IgD-negative memory B cell (primary cell): Measurements from ENCODE around the gene RRP1. TPM values are rescaled to one million over a fixed set of nuclear protein-coding genes. Genes with fewer than 3 reads are reported as not detected.

Experiments used
- H3K27ac Mint-ChIP-seq, 3 donors: one replicate each; pipeline ENCODE4 v1.8.0; 2020 to 2022; ENCODE audit warnings: mild to moderate bottlenecking in 3 of 3, mixed read lengths in 3 of 3, moderate library complexity in 1 of 3
- H3K27me3 Mint-ChIP-seq: one replicate; pipeline ENCODE4 v1.8.0; 2021; ENCODE audit warnings: mixed read lengths
- H3K36me3 Mint-ChIP-seq: one replicate; pipeline ENCODE4 v1.8.0; 2020; ENCODE audit warnings: mild to moderate bottlenecking, mixed read lengths
- H3K4me1 Mint-ChIP-seq, 3 donors: one replicate each; pipeline ENCODE4 v1.8.0; 2020 to 2022; ENCODE audit warnings: mixed read lengths in 3 of 3, mild to moderate bottlenecking in 1 of 3
- H3K4me3 Mint-ChIP-seq, 4 donors: one replicate each; pipeline ENCODE4 v1.8.0; 2020 to 2022; ENCODE audit warnings: mild to moderate bottlenecking in 4 of 4, mixed read lengths in 4 of 4, moderate library complexity in 3 of 4
- H3K9me3 Mint-ChIP-seq, 3 donors: one replicate each; pipeline ENCODE4 v1.8.0; 2020 to 2021; ENCODE audit warnings: mixed read lengths in 3 of 3, mild to moderate bottlenecking in 1 of 3
- polyA plus RNA-seq: library from polyadenylated mRNA; unstranded; fragments of 300-500 nt; fragmentation: Illumina TruSeq; gene quantifications from one replicate; pipeline ENCODE4 v1.2.3, GENCODE V29; 2021

The RRP1 gene
- polyA plus RNA-seq, 1 donor from 2014 or later = 18.2 TPM

DNA sequence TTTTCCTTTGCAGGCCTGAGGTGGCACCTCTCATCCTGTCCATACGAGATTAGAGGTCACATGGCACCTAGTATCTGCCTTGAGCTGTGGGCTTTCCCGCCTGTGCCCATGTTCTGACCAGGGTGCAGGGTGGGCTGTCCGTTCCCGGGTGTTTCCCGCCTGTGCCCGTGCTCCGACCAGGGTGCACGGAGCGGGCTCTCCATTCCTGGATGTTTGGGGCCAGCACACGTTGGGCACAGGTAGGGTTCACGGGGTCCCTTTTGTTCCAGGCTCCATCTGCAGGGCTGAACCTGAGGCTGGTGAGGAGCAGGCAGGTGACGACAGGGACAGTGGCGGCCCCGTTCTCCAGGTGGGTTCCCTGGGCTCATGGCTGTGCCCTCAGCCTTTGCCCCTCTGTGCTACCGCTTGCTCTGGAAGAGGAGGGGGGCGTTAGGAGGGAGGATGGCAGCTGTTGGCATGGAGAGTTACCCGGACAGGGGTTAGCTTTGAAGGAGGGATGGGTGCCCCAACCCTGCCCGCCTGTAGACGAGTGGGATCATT lies 10.0 kb downstream of the RRP1 start:
- Mint-ChIP-seq H3K4me3 (no peak overlapping the region), H3K36me3 (peaks cover 14% of the 10 kb centered on the region), H3K27me3 (no peaks in the 10 kb centered on the region), H3K27ac (no peak overlapping the region), H3K9me3 (no peaks in the 10 kb centered on the region), H3K4me1 (no peaks in the 10 kb centered on the region)

DNA sequence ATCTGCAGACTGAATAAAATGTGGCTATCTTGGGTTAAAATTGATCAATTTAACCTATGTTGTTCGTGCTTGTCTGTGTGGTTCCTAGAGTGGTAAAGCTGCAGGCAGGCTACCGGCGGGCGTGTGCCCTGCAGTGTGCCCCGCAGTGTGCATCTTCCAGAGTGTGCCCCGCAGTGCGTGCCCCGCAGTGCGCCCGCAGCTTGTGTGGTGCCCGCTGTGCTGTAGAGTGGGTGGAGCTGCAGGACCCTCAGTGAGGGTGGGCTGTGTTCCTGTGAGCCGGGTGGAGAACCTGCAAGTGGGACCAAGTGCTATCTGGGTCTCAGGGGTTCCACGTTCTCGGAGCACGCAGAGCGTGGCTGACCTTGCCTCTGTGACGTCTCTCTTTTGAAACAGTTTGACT lies 10.7 kb downstream of the RRP1 start:
- Mint-ChIP-seq H3K9me3 (no peaks in the 10 kb centered on the region), H3K36me3 (peaks cover 12% of the 10 kb centered on the region), H3K27ac (no peak overlapping the region), H3K4me1 (peaks cover 0 to 1% (median under 1%) of the 10 kb centered on the region in 3 donors), H3K27me3 (no peaks in the 10 kb centered on the region), H3K4me3 (no peak overlapping the region)

DNA sequence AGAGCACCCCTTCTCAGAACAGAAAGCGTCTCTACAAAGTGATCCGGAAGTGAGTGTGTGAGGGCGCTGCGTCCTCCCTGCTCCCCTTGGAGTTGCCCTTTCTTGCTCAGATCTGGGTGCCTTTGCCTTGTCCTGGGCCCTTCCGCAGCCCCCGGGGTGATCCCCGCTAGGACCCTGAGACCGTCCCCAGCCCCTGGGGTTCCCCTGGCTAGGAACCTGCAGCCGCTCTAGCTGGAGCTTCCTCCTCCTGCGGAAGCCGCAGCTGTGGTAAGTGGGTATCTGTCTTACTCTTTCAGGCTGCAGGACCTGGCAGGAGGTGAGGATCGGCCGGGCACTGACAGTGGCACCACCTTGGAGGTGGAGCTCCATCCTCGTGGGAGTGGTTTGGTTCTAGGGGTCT lies 11.2 kb downstream of the RRP1 start:
- no peak overlapping the region for H3K4me3 Mint-ChIP-seq
- peaks cover 12% of the 10 kb centered on the region for H3K36me3 Mint-ChIP-seq
- H3K4me1 Mint-ChIP-seq = peaks cover 4 to 5% (median 5%) of the 10 kb centered on the region in 3 donors

DNA sequence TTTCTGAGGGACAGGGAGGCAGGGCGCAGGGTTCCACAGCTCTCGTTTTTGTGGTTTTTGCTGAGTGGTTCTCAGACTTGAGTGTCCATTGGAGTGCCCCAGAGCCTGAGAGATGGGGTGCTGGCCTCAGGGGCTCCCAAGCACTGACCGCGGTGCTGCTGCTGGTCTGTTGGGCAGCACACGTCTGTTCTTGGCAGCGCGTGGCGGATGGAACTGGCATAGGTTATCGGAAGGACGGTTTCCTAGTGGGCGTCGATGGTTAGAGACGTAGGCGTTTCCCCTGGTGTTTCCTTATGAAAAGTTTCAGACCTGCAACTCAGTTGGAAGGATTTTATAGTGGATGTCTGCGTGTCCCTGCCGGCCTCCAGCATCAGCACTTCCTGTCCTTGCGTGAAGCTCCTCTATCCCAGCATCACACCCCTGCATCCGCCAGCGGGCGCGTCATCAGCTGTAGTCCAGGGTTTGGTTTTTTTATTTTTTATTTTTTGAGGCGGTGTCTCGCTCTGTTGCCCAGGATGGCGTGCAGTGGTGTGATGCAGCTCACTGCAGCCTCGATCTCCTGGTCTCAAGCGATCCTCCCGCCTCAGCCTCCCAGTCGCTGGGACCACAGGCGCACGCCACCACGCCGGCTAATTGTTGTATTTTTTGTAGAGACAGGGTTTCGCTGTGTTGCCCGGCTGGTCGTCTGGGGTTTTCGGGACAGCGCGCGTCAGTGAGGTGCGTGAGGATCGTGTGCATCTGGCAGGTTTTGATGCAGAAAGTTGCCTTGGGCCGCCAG lies 11.8 kb downstream of the RRP1 start:
- peak overlapping the region in 2 of 3 donors; percentile 42 to 71 for H3K27ac Mint-ChIP-seq
- H3K4me1 Mint-ChIP-seq = peaks cover 10 to 12% (median 11%) of the 10 kb centered on the region in 3 donors
- peaks cover 14% of the 10 kb centered on the region for H3K36me3 Mint-ChIP-seq
- no peaks in the 10 kb centered on the region for H3K9me3 Mint-ChIP-seq
- peaks cover 2% of the 10 kb centered on the region for H3K27me3 Mint-ChIP-seq
- H3K4me3 Mint-ChIP-seq = no peak overlapping the region

More for the DNA sequence above, 11.2 kb downstream of the RRP1 start:
- Mint-ChIP-seq H3K9me3 (no peaks in the 10 kb centered on the region), H3K27ac (no peak overlapping the region), H3K27me3 (no peaks in the 10 kb centered on the region)

DNA sequence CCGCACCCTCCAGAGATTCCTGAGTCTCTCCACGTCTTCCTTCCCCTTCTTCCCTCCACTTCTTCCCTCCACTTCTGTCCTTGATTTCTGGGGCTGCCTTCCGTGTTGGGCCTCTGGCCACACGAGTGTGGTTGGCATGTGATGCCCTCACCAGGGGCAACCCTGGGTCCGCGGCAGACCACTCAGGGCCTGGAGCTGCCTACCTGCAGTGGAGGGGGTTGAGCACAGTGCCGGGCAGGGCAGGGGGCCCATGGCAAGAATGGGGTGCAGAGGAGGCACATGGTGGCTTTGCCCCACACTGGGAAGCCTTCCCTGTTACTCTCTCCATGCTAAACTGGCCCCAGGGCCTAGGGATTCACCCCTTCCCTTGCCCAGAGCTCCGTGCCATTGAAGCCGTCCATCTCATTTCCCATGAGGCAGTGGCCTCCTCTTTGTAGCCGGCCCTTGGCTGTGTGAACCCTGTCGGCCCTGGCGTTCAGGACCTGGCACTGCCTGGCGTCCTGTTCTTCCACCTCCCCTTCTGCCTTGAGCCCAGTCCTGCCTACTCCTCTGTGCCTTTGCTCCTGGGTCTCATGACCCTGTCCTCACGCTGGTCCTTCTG lies 13.4 kb downstream of the RRP1 start:
- no peak overlapping the region for H3K4me3 Mint-ChIP-seq
- H3K36me3 Mint-ChIP-seq = peaks cover 11% of the 10 kb centered on the region
- H3K4me1 Mint-ChIP-seq = peaks cover 11 to 19% (median 15%) of the 10 kb centered on the region in 3 donors
- H3K27me3 Mint-ChIP-seq = peaks cover 4% of the 10 kb centered on the region
- H3K9me3 Mint-ChIP-seq = no peaks in the 10 kb centered on the region
- peak overlapping the region in 2 of 3 donors; percentile 46 to 64 for H3K27ac Mint-ChIP-seq

DNA sequence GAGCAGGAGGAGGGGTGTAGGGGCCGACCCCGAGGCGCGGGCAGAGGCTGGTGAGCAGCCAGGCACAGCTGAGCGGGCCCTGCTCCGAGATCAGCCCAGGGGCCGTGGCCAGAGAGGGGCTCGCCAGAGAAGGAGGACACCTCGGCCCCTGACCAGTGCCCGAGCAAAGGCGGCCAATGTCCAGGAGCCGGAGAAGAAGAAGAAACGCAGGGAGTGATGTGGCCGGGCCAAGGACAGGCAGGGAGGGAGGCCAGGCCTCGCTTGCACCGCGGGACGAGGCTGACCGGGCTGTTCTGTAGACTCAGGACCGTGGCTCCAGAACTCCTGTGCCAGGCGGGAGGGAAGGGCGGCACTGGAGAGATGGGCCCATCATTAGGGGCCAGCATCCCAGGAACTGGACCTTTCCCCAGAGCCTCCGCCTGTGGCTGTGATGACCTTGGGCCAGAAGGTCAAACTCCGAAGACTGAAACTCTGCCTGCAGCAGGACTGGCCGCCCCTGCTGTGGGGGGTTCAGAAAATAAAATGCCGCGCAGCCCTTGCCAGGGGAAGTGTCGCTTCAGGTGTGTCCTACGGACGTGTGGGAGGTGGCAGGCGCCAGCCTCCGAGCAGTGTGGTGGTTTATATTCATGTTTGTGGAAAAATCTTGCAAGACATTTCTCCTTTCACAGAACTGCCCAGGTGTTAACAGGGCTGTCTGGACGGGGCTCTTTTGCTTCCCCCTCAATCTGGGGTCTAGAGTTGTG lies 14.4 kb downstream of the RRP1 start:
- Mint-ChIP-seq H3K36me3 (peaks cover 11% of the 10 kb centered on the region), H3K27ac (peak overlapping the region in 2 of 3 donors; percentile 44 to 57), H3K4me3 (peak overlapping the region in 2 of 4 donors; percentile 27 to 65)

DNA sequence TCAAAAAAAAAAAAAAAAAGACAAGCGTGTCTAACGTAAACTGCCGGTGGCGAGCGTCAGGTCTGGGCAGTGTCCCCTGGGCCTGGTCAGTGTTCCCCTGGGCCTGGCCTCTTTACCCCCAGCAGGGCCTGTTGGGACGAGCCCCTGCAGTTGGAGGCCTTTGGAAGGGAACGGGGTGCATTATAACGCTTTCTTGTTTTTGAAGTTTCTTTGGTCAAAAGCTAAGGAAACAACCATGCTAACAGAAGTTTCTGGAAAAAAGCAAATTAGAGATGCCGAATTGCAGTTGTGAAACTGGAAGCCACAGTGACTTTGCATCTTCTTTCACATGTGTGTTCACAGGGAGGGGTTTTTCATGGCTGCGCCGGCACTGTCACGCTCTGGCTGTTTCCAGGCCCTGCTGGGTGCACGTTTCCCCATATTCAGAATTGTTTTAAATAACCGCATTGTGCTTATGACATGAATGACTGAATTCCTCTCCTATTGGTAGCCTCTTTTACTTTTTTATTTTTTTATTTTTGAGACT lies 16.0 kb downstream of the RRP1 start:
- Mint-ChIP-seq H3K4me3 (peak overlapping the region; percentile 63 to 95 (median 80)), H3K9me3 (no peaks in the 10 kb centered on the region), H3K27ac (peak overlapping the region; percentile 89 to 95 (median 90)), H3K27me3 (peaks cover 4% of the 10 kb centered on the region), H3K36me3 (peaks cover 6% of the 10 kb centered on the region), H3K4me1 (peaks cover 11 to 19% (median 15%) of the 10 kb centered on the region in 3 donors)

More for the DNA sequence above, 14.4 kb downstream of the RRP1 start:
- H3K27me3 Mint-ChIP-seq = peaks cover 4% of the 10 kb centered on the region
- H3K4me1 Mint-ChIP-seq = peaks cover 11 to 19% (median 15%) of the 10 kb centered on the region in 3 donors
- no peaks in the 10 kb centered on the region for H3K9me3 Mint-ChIP-seq

DNA sequence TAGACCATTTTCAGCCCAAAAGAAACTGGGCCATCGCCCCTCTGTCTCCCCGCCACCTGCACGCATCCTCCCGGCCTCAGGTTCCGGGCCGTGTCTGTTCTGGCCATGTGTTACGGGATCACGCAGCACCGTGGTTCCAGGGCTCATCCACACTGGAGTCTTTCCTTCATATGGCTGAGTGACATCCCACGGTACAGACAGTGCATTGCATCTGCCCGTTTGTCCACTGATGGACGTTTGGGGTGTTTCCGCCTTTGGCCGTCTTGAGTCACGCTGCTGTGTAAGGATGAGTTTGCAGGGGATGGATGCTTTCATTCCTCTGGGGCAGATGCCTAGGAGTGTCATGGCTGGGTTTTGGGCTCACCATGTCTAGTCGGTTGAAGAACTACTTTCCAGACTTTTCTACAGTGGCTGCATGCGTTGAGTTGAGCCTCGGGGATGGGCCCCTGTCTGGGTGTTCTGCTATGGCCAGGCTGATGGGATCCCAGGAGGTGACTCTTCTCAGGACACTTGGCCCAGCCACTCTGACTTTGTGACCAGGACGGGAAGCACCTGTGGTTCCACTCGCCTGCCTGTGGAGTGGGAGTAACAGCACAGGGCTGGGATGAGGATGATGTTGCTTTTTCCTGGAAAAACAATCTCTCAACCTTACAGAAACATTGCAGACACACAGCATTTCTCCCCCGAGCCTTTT lies 16.8 kb downstream of the RRP1 start:
- H3K27ac Mint-ChIP-seq = peak overlapping the region; percentile 89 to 95 (median 90)
- peaks cover 14 to 22% (median 15%) of the 10 kb centered on the region in 3 donors for H3K4me1 Mint-ChIP-seq
- peaks cover 4% of the 10 kb centered on the region for H3K27me3 Mint-ChIP-seq
- peak overlapping the region; percentile 63 to 95 (median 80) for H3K4me3 Mint-ChIP-seq
- H3K36me3 Mint-ChIP-seq = peaks cover 2% of the 10 kb centered on the region
- no peaks in the 10 kb centered on the region for H3K9me3 Mint-ChIP-seq

DNA sequence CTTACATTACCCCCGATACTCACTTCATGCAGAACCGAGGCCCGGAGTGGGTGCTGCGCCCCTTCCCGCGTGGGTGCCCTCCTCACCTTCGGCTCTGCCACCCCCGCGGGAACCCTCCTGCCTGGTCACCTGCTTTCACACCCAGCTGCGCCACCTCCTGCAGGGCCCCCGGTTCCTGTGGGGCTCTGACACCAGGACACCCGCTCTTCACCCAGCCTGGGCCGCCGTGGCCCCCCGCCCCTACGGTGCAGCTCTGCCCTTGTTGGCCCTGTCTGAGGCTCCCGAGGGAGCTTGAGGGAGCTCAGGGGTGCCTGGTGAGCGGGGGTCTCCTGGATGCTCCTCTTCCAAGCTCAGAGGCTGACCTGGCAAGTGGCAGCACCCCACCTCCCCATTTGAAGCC lies 19.0 kb downstream of the RRP1 start:
- Mint-ChIP-seq H3K9me3 (no peaks in the 10 kb centered on the region), H3K36me3 (peaks cover 2% of the 10 kb centered on the region), H3K4me1 (peaks cover 17 to 25% (median 20%) of the 10 kb centered on the region in 3 donors), H3K27ac (peak overlapping the region in 1 of 3 donors; percentile 39), H3K4me3 (no peak overlapping the region), H3K27me3 (peaks cover 8% of the 10 kb centered on the region)

DNA sequence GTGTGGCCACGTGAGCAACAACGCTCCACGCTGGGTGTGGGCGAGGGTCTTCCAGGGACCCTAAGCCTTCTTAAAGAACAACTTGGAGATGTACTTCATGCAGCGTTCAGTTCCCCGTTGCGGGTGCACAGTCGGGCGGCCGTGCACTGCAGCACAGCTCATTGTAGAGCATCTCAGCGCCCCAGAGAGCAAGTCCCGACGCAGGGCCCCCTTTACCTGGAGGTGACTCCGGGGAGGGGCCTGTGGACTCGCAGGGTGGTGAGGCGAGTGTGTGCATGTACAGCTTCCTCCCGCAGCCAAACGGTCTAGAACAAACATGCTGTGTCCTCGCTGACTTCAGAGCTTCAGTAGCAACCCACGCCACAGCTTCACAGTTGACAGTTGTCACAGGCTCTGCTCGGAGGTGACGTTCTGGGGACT lies 19.5 kb downstream of the RRP1 start:
- Mint-ChIP-seq H3K9me3 (no peaks in the 10 kb centered on the region), H3K4me1 (peaks cover 17 to 25% (median 20%) of the 10 kb centered on the region in 3 donors), H3K27ac (peak overlapping the region in 2 of 3 donors; percentile 39 to 67), H3K36me3 (peaks cover 2% of the 10 kb centered on the region), H3K27me3 (peaks cover 8% of the 10 kb centered on the region), H3K4me3 (no peak overlapping the region)

DNA sequence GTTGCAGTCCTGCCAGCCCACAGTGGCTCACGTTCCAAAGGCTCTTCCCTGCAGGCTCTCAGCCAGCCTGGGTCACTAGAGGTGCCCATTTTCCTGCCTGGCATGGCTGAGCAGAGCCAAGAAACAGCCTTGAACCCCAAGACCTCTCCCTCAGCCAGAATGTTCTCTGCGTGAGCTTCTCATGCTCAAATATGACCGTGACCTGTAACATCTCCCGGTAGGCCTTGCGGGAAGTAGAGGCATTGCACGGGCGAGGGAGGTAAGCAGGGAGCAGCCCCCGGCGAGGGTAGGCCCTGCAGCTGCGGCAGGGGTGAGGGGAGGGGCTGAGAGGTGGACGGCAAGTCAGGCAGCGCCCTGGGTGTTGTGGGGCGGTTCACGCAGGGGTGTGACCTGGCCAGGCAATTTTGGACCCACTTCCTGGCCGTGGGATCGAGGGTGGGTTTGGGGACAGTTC lies 20.0 kb downstream of the RRP1 start:
- H3K27ac Mint-ChIP-seq = peak overlapping the region in 1 of 3 donors; percentile 67
- H3K27me3 Mint-ChIP-seq = peaks cover 8% of the 10 kb centered on the region
- peaks cover 17 to 25% (median 20%) of the 10 kb centered on the region in 3 donors for H3K4me1 Mint-ChIP-seq
- H3K36me3 Mint-ChIP-seq = peaks cover 2% of the 10 kb centered on the region
- H3K9me3 Mint-ChIP-seq = no peaks in the 10 kb centered on the region
- no peak overlapping the region for H3K4me3 Mint-ChIP-seq

DNA sequence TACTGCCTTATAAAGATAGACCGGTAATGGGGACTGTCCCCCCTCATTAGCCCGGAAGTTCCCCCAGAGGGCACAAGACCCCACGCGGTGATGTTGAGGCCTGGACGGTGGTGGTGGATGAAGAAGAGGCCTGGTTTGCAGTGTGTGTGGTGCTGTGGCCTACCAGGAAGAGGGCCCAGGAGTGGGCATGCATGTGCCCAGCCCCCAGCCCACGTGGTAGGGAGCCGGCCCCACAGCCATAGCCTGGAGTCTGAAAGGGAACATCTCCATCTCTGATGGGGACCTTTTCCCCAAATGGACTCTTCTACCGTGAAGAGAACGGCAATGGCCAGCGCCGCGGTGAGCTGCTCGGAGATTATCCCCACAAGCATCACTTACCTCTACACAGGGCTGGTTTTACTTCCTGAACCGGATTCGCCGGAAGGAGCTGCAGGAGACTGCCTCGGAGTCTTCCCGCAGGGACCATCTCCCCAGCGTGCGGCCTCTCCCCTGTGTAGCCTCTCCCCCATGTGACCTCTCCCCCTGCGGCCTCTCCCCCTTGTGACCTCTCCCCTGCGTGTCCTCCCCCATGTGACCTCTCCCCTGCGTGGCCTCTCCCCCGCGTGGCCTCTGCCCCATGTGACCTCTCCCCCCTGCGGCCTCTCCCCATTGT lies 20.6 kb downstream of the RRP1 start:
- no peak overlapping the region for H3K27ac Mint-ChIP-seq
- peaks cover 8% of the 10 kb centered on the region for H3K27me3 Mint-ChIP-seq
- H3K4me1 Mint-ChIP-seq = peaks cover 18 to 27% (median 20%) of the 10 kb centered on the region in 3 donors
- peaks cover 2% of the 10 kb centered on the region for H3K36me3 Mint-ChIP-seq
- peak overlapping the region in 1 of 4 donors; percentile 12 for H3K4me3 Mint-ChIP-seq
- peaks cover 0 to 3% (median 0%) of the 10 kb centered on the region in 3 donors for H3K9me3 Mint-ChIP-seq

DNA sequence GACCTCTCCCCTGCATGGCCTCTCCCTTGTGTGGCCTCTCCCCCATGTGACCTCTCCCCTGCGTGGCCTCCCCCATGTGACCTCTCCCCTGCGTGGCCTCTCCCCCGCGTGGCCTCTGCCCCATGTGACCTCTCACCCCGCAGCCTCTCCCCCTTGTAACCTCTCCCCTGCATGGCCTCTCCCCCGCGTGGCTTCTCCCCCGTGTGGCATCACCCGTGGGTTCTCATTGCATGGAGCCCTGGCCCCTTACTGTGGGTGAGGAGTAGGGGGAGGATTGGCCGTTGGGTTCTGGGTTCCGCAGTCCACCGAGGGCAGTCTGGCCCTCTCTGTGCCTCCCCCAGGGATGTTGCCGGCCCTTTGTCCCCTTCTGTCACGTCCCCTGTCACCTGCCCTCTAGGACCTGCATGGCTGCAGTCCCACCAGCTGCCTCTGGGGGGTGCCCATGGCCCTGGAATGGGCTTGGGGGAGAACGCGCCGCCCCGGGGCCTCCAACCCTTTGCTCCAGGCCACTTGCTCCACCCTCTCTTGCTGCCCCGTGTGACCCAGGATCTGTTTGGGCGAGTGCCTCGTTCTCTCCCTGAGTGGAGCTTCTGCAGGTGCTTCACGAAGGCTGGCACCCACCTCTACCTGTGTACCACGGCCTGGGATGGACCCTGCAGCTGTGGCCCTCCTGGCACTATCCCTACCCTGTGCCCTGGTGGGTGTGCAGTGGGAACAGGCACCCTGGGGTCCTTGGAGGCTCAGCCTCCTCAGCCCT lies 21.3 kb downstream of the RRP1 start:
- peaks cover 8% of the 10 kb centered on the region for H3K27me3 Mint-ChIP-seq
- peaks cover 0 to 3% (median 0%) of the 10 kb centered on the region in 3 donors for H3K9me3 Mint-ChIP-seq
- H3K27ac Mint-ChIP-seq = peak overlapping the region in 1 of 3 donors; percentile 6
- peak overlapping the region in 1 of 4 donors; percentile 4 for H3K4me3 Mint-ChIP-seq
- peaks cover under 1% of the 10 kb centered on the region for H3K36me3 Mint-ChIP-seq
- H3K4me1 Mint-ChIP-seq = peaks cover 13 to 21% (median 14%) of the 10 kb centered on the region in 3 donors
